Activated CD4-positive, CD25-positive, alpha-beta regulatory T cell treated with anti-CD3 and anti-CD28 coated beads, Interleukin-2, amount 50 U/mL, for 72 hours (primary cell): ENCODE results near the gene PKD1.

ENCODE experiments used
- DNase-seq: peaks from one replicate; pipeline ENCODE4 v3.0.0; 2021

Gene PKD1

DNA sequence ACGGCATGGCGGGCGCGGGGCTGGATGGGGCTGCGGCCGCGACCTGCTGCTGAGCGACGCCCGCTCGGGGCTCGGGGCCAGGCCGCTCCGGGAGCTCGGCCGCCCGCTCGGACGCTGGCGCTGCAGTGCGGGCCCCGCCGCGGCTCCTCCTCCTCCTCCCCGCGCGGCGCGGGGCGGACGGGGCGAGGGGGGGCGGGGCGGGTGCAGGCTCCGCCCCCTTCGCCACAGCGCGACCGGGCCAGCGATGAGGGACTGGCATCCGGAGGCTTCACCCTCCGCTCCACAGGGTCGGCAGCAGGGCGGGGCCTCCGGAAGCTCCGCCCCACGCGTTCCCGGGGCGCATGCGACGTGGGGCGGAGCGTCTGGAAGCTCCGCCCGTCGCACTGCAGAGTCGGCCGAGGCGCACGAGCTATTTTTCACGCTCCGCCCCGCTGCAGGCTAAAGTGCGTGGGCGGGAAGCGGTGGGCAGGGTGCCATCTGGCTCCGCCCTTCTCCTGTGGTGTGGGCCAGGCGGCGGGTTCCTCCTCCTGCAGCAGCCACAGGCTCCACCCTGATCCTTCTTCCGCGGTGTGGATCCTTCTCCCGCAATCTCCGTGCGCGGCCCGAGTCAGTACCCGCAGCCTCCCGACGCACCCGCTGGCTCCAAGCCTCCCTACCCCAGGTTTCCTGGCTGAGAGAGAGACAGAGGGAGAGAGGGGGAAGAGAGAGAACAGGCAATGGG lies at the start of gene PKD1:
TSS of gene PKD1 (minus strand) at position 129 of the 721 bp plus-strand sequence. CDS start 209 bp downstream, outside the sequence.
- peak; percentile 100 for DNase-seq

DNA sequence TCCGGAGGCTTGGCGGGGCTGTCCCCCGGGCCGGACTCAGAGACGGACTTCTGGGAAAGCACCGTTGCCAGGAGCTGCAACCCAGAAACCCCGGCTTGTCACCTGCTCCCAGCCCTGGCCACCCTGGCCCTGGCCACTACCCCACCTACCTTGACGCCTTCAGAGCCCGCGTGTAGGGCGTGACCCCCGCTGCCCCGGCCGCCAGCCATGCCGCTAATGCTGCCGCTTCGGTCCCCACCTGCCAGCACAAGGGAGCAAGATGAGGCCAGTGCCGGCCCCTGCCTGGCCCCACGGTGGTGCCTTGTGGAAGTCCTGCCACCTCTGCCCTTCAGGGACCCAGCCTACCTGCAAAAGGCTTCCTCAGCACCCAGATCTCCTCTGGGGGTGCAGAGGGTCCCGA lies 49.3 kb upstream of the PKD1 start:
- DNase-seq, result no peak

DNA sequence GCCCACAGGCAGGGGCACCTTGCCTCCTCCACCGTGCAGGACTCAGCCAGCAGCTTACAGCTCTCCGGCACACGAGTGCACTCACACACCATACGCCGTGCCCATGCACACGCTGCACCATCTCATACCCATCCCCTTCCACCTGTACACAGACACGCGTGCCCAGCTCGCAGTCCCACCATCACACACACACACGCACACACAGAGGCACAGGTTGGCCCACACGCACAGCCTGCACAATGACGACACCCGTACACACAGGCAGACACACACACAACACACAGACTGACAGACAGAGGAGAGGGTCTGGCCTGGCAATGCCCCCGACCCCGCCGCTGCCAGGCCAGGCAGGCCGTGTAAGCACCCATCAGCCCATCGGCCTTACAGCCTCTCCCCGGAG lies 48.6 kb upstream of the PKD1 start:
- DNase-seq, result no peak

GRCh38 chr16:2183671-2184070 lies 48.0 kb upstream of the PKD1 start:
- DNase-seq, result no peak

- no peak for DNase-seq
Observed at GRCh38 chr16:2181952-2182351, 46.3 kb upstream of the PKD1 start.

DNA sequence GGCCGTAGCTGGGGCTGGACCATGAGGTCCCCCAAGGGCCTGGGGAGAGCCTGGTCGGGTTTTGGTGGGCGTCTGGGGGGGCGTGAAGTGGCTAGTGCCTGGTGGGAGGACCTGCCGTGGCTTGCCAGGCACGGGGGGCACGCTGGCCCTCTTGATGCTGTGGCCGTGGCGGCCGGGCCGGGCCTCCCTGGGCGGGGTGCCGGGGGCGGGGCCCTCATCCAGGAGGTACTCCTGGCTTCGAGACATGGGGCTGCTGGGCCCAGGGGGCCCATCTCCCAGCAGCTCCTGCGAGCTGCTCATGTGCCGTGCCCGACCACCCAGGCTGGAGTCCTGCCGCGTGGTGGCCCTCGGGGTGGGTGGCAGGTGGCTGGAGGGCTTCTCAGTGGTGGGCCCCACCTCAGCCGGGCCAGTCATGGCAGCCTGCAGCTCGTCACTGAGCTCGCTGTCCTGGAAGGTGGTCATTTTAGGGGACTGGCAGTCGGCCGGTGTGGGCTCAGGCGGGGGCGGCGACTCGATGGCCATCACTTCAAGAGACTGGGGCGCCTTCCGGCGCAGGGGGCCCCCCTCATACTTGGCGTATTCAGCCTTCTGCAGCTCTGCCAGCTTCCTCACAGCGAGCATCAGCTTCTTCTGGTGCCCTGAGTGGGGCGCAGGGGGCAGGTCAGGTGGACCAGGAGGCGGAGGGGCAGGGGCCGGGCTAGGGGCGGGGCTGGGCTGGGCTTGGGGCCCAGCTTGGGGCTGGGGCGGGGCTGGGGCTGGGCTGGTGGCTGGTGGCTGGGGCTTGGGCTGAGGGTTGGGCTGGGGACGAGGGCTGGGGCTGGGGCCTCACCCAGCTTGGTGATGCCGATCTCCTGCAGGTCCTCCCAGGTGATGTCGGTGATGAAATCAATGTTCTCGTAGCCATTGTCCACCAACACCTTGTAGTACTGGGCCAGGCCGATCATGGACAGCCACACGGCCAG lies 45.5 kb upstream of the PKD1 start:
- no peak for DNase-seq

- no peak for DNase-seq
Observed at GRCh38 chr16:2180461-2180860, 44.8 kb upstream of the PKD1 start.

- no peak for DNase-seq
Observed at GRCh38 chr16:2179576-2179975, 43.9 kb upstream of the PKD1 start.

DNA sequence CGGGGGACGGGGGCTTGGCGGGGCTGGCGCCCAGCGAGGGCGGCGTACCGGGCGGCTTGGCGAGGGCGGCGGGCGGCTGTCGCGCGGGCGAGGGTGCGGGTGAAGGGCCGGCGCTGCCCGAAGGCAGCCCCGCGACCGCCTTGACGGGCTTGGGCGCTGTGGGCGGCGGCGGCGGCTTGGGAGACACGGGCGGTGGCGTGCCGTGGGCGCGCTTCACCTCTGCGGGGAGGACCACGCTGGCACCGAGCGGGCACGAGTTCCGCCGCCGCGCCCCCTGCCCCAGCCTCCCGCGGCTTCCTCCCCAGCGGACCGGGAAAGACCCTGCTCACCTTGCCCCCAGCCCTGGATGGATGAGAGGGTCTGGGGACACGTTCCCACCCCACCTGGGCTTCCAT lies 43.4 kb upstream of the PKD1 start:
- DNase-seq, result no peak

- peak; percentile 49 for DNase-seq
Observed at GRCh38 chr16:2178321-2179106, 42.8 kb upstream of the PKD1 start.

GRCh38 chr16:2177561-2177960 lies 41.9 kb upstream of the PKD1 start:
- DNase-seq, result no peak

DNA sequence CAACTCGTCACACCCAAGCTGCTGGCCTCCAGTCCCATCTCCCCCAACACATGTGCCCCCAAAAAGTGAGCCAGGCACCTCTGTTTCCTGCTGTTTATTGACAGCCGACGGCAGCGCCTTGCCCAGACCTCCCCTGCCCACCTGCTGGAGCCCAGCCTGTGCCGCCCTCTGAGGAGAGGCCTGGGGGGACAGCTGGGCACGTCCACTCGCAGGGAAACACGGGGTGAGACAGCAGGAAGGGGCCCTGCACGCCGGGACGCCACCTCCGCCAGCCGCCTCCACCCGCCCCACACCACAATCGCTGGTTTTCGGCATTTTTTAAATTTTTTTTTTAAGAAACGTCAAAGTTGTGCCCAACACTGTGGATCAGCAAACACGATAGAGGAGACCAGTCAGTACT lies 41.4 kb upstream of the PKD1 start:
- no peak for DNase-seq

- DNase-seq, result no peak
Observed at GRCh38 chr16:2176047-2176446, 40.3 kb upstream of the PKD1 start.

DNA sequence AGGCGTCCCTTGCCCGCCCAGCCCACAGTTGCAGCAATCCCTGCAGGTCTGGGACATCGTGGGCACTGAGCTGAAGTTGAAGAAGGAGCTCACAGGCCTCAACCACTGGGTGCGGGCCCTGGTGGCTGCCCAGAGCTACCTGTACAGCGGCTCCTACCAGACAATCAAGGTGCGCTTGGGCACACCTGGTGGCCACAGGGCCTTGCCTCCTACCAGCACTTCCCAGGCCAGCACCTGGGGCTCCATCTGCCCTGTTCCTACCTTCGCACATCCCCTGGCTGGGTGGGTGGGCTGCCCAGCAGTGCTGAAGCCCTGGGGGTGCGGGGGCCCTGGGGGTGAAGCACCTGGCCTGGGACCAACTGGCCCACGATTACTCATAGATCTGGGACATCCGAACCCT lies 39.8 kb upstream of the PKD1 start:
- no peak for DNase-seq

DNA sequence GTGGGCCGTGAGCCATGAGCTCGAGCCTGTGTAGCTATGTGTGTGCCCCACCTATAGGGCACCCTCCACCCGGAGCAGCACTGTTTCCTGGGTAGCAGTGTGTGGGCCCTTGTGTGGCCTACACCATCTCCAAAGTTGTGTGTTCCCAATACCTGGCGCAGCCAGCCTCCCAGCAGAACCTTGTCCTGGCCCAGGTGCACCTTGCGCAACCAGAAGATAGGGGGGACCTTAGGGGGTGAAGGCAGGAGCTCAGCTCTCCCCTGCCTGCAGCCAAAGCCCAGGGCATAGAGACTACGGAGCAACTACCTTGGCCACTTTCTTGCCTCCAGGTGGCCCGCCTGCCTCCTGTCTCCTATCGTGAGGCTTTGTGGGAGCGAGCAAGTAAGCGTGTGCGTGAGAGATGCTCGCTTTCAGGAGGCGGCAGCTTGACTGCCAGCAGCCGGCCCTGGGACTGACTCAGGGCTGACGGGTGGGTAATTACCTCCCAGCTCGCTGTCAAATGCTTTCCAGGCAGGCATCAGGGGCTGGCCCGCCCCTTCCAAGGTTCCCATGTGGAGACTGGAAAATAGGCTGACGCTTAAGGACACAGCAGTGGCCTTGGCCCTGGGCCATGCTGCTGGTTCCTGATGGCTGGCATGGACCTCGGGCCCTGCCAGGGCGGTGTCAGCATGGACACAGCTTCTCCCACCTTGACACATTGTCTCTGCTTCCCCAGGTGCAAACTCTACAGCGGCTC lies 38.9 kb upstream of the PKD1 start:
- DNase-seq, result no peak

GRCh38 chr16:2173916-2174315 lies 38.2 kb upstream of the PKD1 start:
- DNase-seq, result no peak

DNA sequence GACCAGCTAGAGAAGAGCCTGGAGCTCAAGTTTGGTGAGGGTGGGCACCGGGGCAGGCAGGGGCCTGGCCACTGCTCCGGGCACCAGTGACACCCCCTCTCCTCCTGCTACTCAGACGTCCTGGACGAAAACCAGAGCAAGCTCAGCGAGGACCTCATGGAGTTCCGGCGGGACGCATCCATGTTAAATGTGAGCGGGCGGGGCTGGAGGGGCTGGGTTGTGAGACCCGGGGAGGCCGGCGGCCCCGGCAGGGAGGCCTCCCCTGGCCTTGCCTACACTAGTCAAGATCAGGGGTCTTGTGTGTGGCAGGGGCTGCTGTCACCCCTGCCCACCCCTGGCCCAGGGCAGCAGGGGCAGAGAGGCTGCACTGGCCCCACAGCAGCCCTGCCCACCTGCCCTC lies 37.7 kb upstream of the PKD1 start:
- DNase-seq, result no peak

GRCh38 chr16:2172688-2173335 lies 37.1 kb upstream of the PKD1 start:
- no peak for DNase-seq

GRCh38 chr16:2171601-2172178 lies 36.0 kb upstream of the PKD1 start:
- DNase-seq, result no peak

DNA sequence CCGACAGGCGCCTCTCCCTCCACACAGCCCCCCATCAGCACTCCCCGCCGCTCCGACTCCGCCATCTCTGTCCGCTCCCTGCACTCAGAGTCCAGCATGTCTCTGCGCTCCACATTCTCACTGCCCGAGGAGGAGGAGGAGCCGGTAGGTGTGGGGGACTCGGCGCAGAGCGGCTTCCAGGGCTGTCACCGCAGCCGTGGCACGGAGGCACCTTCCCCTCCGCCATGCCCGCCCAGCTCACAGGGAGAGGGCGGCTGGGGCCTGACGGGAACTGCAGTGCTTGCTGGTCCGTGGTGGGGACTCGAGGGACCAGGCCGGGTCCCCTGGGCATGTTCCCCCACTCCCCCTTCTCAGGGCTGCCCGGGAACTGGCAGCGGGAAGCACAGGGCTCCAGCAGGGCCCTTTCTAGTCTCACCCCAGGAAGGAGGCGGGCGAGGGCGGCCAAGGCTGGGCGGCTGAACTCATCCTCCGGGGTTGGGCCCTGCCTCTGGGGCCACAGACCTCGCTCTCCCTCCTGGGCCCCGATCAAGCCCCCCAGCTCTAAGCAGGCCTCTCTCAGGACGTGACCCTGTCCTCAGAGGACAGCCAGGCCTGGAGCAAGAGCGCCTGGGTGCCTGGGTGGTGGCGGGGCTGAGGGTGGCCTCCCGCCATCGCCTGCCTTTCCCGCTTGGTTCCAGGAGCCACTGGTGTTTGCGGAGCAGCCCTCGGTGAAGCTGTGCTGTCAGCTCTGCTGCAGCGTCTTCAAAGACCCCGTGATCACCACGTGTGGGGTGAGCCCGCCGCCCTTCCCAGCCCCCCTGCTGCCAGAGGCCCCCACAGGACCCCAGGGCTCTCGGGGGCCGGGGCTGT lies 35.1 kb upstream of the PKD1 start:
- no peak for DNase-seq

GRCh38 chr16:2170080-2170479 lies 34.4 kb upstream of the PKD1 start:
- DNase-seq, result no peak
